Stimulated activated CD8-positive, alpha-beta memory T cell treated with anti-CD3 and anti-CD28 coated beads, Interleukin-12 subunit alpha, Interleukin-12 subunit beta, amount 100 ng/mL, for 1 hour (primary cell): ENCODE results near the gene ILRUN.
"Not testable (repeated sequence)": the region's sequence is repeated elsewhere in the genome, so short reads cannot be mapped to it uniquely, and the experiment has no call there.

Source experiments
- DNase-seq: peaks from one replicate; pipeline ENCODE4 v3.0.0-alpha.2; 2020; ENCODE audit warnings: low read depth

ILRUN gene

DNA sequence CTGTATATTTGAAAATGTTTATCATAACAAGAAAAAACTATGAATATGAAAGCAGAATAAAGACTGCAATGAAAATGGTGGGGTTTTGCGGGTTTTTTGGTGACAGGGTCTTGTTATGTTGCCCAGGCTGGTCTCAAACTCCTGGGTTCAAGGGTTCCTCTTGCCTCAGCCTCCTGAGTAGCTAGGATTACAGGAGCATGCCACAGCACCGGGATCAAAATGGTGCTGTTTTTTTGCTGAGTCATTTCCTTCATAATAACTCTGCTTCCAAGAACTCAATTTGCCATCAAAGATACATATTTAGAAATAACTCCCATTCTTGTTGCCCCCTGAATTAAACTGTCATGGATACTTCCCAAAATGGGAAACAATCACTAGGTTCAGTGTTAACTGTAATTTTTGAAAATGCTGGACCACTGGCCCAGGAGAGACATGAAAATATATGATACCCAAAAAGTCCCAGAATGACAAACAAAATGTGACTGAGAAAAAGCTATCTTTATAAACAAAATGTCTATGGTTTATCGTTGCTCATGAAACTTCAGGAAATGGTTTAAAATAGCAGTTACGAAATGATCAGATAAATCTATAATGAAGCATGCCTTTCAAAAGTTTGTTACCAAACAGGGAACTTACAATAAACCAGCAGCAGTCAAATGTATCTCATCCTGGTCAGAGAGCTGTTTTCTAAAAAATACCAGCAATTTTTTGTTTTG is 32.2 kb downstream of the ILRUN start:
- DNase-seq, result no peak

DNA sequence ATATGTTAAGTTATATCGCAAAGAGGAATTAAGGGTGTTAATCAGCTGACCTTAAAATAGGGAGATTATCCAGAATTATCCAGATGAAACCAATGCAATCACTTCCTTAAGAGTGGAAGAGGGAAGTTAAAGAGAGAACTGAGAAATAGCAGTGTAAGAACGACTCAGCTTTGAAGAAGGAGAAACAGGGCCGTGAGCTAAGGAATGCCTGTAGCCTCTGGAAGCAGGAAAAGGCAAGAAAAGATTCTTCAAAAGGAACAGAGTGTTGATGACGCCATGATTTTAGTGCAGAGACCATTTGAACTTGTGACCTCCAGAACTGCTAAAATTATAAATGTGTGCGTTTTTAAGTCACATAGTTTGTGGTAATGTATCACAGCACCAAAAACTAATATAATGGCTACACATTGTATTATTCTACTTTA is 32.7 kb downstream of the ILRUN start:
- DNase-seq, result no peak

DNA sequence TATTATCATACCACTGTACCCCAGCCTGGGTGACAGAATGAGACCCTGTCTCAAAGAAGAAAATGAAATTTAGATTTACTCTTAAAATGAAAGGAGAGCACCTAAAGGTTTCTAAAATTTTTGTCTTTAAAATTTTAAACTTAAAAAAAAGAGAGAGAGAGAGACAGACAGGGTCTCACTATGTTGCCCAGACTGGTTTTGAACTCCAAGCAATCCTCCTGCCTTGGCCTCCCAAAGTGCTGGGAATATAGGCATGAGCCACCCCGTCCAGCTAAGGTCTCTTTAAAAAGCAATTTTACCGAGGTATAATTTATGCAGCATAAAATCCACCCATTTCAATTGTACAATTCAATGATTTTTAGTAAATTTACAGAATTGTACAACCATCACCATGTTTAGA is 33.2 kb downstream of the ILRUN start:
- no peak for DNase-seq

DNA sequence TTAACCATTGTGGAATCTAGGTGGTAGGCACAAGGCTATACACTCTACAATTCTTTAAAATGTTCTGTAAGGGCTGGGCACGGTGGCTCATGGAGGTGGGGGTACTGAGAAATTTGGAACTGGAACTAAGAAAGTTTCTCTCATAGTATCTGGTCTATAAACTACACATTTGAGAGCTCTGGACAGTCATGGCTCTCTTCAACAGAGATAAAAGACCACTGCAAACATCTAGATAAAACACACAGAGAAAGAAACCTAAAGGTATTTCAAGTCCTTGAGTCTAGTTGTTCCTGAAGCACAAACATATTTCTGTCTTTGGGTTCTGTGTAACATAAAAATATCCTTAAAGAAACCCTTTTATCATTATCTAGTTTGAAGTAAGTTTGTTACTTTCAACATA is 35.2 kb downstream of the ILRUN start:
- no peak for DNase-seq

DNA sequence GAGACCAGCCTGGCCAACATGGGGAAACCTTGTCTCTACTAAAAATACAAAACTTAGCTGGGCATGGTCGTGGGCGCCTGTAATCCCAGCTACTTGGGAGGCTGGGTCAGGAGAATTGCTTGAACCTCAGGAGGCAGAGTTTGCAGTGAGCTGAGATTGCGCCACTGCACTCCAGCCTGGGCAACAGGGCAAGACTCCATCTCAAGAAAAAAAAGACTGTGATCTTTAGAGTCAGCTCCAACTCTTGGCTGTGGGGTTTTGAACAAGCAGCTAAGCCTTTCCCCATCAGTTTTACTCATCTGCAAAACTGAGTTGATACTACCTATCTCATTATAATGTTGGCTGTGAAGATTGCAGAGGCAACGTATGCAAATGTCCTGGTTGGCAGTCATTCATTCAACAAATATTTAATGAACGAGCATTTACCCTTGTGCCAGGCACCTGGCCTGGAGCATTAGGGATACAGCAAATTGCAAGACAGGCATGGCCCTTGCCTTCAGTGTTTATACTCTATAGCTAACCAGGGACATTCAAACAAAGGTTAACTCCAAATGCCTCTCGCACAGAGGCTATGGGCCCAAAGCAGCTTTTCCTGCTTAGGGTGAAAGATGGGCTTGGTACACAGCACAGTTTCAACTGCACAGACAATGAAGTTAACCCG is 37.8 kb downstream of the ILRUN start:
- no peak for DNase-seq

DNA sequence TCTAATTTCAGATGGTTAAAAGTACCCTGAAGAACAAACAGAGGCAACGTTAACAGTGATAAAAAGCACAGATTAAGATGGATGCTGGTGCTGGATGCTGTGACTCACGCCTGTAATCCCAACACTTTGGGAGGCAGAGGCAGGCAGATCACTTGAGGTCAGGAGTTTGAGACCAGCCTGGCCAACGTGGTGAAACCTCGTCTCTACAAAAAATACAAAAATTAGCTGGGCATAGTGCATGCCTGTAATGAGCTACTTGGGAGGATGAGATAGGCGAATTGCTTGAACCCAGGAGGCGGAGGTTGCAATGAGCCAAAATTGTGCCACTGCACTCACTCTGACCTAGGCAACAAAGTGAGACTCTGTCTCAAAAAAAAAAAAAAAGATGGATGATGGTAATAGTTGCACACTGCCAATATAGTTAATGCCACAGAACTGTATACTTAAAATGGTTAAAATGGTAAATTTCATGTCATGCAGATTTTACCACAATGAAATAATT is 38.5 kb downstream of the ILRUN start:
- not testable (repeated sequence) for DNase-seq

DNA sequence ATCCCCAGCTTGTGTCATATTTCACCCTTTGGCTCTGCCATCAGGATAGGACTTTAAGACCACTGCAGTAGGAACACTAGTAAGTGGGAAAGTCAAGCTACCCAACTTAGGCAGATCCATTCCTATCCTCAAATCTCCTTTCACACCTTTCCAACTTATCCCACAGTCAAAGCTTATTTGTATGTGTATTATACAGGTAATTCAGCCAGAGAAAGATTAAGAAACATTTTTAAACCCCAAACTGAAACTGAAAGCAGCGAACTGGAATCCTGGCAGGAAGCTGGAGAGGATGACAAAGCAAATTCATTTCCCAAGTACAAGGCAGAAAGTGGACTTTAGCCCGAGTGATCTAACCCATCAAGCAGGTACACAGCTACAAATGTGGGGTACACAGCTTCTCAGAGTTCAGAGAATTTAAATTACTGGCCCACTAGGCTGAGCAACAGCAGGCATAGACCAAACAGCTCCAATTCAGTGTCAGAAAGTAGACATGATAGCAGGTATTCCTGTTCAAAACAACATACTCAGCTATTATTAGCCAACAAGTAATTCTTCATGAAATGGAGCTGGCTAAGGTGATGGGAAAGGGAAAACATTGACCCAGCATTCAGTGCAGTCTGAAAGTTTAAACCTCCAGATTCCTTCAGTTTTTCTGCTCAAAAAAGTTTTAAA is 39.1 kb downstream of the ILRUN start:
- DNase-seq, result no peak

DNA sequence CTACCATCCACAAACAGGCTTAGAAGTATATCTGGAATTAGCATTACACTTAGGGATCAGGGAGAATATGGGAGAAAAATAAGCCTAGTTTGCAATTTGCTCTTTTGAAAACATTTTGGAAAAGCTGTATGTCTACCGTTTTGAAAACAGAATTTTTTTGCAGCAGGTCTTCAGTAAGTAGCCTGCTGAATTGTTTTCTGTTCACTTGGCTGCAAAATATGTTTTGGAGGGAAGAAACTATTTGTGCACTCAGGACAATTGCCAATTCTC is 39.6 kb downstream of the ILRUN start:
- no peak for DNase-seq

DNA sequence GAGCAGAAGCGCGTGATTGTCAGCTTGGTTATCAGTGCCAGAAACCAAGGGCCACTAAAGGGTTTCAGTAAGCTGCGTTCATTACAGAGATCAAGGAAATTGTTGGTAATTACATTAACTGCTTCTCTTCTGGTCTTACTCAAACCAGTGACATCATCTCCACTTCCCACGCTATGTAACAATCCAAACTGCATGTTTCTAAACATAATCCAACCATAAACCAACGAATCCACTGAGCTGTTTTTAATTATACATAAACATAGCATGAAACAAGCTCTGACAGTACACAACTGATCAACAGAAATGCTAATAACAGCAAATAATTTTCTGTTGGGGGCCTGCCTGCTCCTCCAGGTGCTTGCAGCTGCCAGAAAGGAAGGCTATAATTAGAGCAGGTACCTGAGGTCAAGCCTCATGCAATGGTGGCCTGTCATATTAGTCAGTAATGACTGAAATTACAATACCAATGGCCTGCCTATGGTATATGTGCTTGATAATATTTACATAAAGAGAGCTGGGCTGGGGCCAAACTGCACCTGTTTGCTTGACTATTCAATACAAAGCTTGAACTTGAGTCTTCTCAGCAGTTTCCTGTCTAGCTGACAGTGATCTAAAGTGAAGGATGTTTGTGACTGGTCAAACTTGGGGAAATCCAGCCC is 40.1 kb downstream of the ILRUN start:
- DNase-seq, result no peak

DNA sequence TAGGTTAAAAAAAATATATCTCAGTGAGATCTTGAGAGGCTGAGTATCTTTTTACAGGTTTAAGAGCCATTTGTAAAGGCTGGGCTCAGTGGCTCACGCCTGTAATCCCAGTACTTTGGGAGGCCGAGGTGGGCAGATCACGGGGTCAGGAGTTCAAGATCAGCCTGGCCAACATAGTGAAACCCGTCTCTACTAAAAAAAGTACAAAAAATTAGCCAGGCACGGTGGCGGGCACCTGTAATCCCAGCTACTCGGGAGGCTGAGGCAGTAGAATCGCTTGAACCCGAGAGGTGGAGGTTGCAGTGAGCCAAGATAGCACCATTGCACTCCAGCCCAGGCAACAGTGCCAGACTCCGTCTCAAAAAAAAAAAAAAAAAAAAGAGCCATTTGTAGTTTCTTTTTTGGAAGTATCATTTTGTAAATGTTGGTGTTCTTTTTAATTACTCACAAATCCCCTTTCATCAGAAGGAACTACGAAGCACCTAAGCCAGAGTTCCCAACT is 40.6 kb downstream of the ILRUN start:
- not testable (repeated sequence) for DNase-seq

DNA sequence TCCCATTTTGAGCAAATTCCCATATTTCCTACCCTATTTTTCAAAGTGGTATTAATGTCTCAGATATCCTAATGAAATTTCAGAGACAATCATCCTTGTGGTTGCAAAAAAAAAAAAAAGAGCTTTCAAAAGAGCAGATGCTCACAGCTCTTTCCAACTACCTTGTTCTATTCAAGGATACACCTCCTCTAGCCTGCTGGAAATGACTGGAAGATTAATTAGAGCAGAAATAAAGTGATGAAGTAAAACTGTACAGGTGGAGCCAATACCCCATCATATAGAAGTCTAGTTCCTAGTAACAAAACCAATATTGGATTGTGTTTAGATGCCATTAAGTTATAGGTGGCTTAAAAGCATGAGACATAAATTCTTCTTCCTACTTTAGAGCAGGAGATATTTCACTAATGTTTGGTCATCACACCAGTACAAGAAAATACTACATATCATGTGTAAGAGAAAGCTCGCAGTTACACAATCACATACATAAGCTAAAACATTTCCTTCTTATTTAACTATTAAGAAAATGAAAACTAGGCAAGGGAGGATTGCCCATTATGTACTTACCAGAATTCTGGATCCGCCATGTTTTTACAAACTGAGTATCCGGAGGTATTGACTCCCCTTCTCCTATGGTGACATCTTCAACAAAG is 42.4 kb downstream of the ILRUN start:
- no peak for DNase-seq

DNA sequence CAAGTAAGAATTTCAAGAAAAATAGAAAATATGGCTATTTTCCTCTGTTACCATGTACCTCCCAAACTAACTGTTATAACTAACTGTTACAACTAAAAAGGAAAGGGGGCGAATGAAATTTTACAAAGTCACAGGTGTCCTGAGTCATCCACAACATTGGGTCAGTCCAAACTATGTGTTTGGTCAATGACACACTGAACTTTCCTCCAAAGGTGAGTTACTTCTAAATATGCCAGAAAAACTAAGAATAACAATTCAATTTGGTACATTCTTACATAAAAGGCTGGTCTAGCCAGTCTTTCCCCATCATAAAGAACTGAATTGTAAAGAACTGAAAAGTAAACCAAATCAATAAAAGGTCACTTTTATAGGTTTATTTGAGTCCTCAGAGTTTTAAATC is 44.3 kb downstream of the ILRUN start:
- DNase-seq, result no peak

DNA sequence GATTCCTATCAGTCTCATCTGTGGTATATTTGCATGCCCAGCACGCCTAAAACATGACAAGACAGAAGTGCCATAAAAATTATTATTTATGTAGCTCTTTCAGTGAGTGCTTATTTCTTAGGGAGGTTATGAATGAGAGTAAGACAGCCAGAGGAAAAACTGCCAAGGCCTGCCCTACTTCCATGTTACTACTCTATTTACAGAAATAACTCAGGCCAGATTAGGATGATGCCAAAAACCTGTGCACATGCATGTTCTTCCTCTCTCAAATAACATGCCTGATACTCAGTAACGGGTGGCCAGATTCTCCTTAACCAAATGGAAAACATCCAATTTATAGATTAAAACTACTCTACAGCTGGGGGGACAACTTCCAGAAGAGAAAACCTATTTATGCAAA is 45.7 kb downstream of the ILRUN start:
- DNase-seq, result no peak

DNA sequence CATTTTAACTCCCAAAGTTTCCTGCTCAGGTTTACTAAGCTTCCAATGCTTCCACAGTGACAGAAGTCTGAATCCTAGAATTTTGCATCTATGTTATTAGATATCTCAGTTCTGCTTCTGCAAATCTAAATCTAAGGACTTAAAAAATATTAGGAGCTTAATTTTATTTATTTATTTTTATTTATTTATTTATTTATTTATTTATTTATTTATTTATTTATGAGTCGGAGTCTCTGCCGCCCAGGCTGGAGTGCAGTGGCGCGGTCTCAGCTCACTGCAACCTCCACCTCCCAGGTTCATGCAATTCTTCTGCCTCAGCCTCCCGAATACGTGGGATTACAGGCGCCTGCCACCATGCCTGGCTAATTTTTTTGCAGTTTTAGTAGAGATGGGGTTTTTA is 46.3 kb downstream of the ILRUN start:
- DNase-seq, result not testable (repeated sequence)

DNA sequence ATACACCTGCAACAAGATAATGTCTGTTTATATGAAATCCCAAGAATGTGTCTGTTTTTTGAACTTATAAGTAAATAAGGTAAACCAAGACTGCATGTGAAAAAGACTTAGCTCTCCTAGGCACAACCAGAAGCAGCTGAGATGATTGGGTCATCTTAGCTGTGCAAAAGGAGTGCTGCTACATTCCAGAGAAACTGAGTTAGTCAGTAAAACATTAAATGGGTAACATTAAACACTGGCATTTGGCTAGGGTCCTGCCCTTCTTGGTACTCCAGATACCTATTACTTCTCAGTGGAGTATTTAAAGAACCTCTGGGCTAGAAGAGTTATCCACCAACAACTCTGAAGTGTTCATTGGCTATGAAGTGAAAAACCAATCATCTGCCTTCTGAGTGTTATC is 47.8 kb downstream of the ILRUN start:
- DNase-seq, result no peak
